WTC11 (cell line): ENCODE data around the gene PTPRU. TPM values are rescaled to one million over a fixed set of nuclear protein-coding genes. Genes with fewer than 3 reads are reported as not detected.

Experiments
- ATAC-seq: fragments of 200-7000 bp; cut with Tn5 transposase; 2 replicates; pipeline ENCODE4 v1.10.0; 2021; ENCODE audit warnings: mild to moderate bottlenecking, moderate library complexity
- CTCF ChIA-PET: fragments of 300-600 bp; sonication (Branson Sonifier 250); formaldehyde crosslinking; loops from one replicate; lab custom pipeline; 2021; ENCODE audit warnings: antibody characterized with exemption; lab: Charles Lee
- POLR2A ChIA-PET: fragments of 350-600 bp; sonication (Branson Sonifier 250); formaldehyde crosslinking; loops from one replicate; lab custom pipeline; 2021; ENCODE audit warnings: antibody characterized with exemption; lab: Charles Lee
- DNase-seq: peaks from one replicate; pipeline ENCODE4 v3.0.0; 2021; ENCODE audit warnings: low spot score
- H3K27ac Mint-ChIP-seq: 2 replicates; pipeline ENCODE4 v1.8.0; 2021; ENCODE audit warnings: mixed read lengths
- H3K27me3 Mint-ChIP-seq: 2 replicates; pipeline ENCODE4 v1.8.0; 2021; ENCODE audit warnings: low read depth, mild to moderate bottlenecking, moderate library complexity, mixed read lengths
- H3K36me3 Mint-ChIP-seq: 2 replicates; pipeline ENCODE4 v1.8.0; 2021; ENCODE audit warnings: mixed read lengths
- H3K4me1 Mint-ChIP-seq: 2 replicates; pipeline ENCODE4 v1.8.0; 2022; ENCODE audit warnings: mixed read lengths
- H3K4me3 Mint-ChIP-seq: 2 replicates; pipeline ENCODE4 v1.8.0; 2021; ENCODE audit warnings: mild to moderate bottlenecking, moderate library complexity, mixed read lengths
- H3K9me3 Mint-ChIP-seq: 2 replicates; pipeline ENCODE4 v1.8.0; 2021; ENCODE audit warnings: mixed read lengths
- ARID4B ChIP-seq: sonication (generic); formaldehyde crosslinking; IDR thresholded peaks from 2 replicates; pipeline ENCODE4 v1.8.0; 2023; ENCODE audit warnings: missing genetic modification reagents, mild to moderate bottlenecking, borderline replicate concordance
- CBFB ChIP-seq: sonication (generic); formaldehyde crosslinking; IDR thresholded peaks from 2 replicates; pipeline ENCODE4 v1.8.1; 2022; ENCODE audit warnings: mild to moderate bottlenecking, low read depth, missing genetic modification reagents
- ESRRA ChIP-seq: sonication (generic); formaldehyde crosslinking; IDR thresholded peaks from 2 replicates; pipeline ENCODE4 v1.8.1; 2022; ENCODE audit warnings: mild to moderate bottlenecking, missing genetic modification reagents, borderline replicate concordance
- FOXP1 ChIP-seq: sonication (generic); formaldehyde crosslinking; IDR thresholded peaks from 2 replicates; pipeline ENCODE4 v1.8.0; 2022; ENCODE audit warnings: missing genetic modification reagents, mild to moderate bottlenecking, moderate library complexity, borderline replicate concordance
- NFE2L1 ChIP-seq: sonication (generic); formaldehyde crosslinking; IDR thresholded peaks from 2 replicates; pipeline ENCODE4 v1.8.1; 2023; ENCODE audit warnings: missing genetic modification reagents
- NFYB ChIP-seq: sonication (generic); formaldehyde crosslinking; conservative IDR thresholded peaks from 2 replicates; pipeline ENCODE4 v1.8.0; 2022; ENCODE audit warnings: low read depth, missing genetic modification reagents
- OVOL2 ChIP-seq: fragments of 250-450 bp; sonication (Bioruptor Pico); IDR thresholded peaks from 2 replicates; pipeline ENCODE4 v1.9.0; 2021; ENCODE audit warnings: mild to moderate bottlenecking, borderline replicate concordance
- RORB ChIP-seq: fragments of 250-450 bp; sonication (Bioruptor Pico); IDR thresholded peaks from 2 replicates; pipeline ENCODE4 v1.9.0; 2021; ENCODE audit warnings: mild to moderate bottlenecking
- SOX15 ChIP-seq: fragments of 250-450 bp; sonication (Bioruptor Pico); IDR thresholded peaks from 2 replicates; pipeline ENCODE4 v1.9.0; 2021; ENCODE audit warnings: mild to moderate bottlenecking
- TP53 ChIP-seq: sonication (generic); formaldehyde crosslinking; IDR thresholded peaks from 2 replicates; pipeline ENCODE4 v1.8.1; 2023; ENCODE audit warnings: mild to moderate bottlenecking, missing genetic modification reagents
- USF1 ChIP-seq: sonication (generic); formaldehyde crosslinking; IDR thresholded peaks from 2 replicates; pipeline ENCODE4 v1.8.0; 2022; ENCODE audit warnings: mild to moderate bottlenecking, missing genetic modification reagents
- ZNF416 ChIP-seq: fragments of 250-450 bp; sonication (Bioruptor Pico); IDR thresholded peaks from 2 replicates; pipeline ENCODE4 v1.9.0; 2021; ENCODE audit warnings: mild to moderate bottlenecking, inconsistent platforms
- ZNF423 ChIP-seq: fragments of 250-450 bp; sonication (Bioruptor Pico); IDR thresholded peaks from 2 replicates; pipeline ENCODE4 v2.1.2; 2022; ENCODE audit warnings: mild to moderate bottlenecking, moderate library complexity
- total RNA-seq: library from RNA; stranded (reverse); gene quantifications from 3 replicates; pipeline ENCODE4 v1.2.3, GENCODE V29; 2021
- TF ChIP-seq, protein P1 (sequence below): sonication (generic); formaldehyde crosslinking; IDR thresholded peaks from 2 replicates; pipeline ENCODE4 v1.8.1; 2023; ENCODE audit warnings: mild to moderate bottlenecking, missing genetic modification reagents, moderate library complexity
- TF ChIP-seq, protein P2 (sequence below): sonication (generic); formaldehyde crosslinking; IDR thresholded peaks from 2 replicates; pipeline ENCODE4 v1.8.1; 2023; ENCODE audit warnings: mild to moderate bottlenecking, missing genetic modification reagents
- TF ChIP-seq, protein P3 (sequence below): sonication (generic); formaldehyde crosslinking; IDR thresholded peaks from 2 replicates; pipeline ENCODE4 v1.8.1; 2022; ENCODE audit warnings: mild to moderate bottlenecking, missing genetic modification reagents, moderate library complexity, borderline replicate concordance
- TF ChIP-seq, protein P4 (sequence below): sonication (generic); formaldehyde crosslinking; conservative IDR thresholded peaks from 2 replicates; pipeline ENCODE4 v1.8.1; 2023; ENCODE audit warnings: mild to moderate bottlenecking, low read depth, missing genetic modification reagents, moderate library complexity
- TF ChIP-seq, protein P5 (sequence below): sonication (generic); formaldehyde crosslinking; IDR thresholded peaks from 2 replicates; pipeline ENCODE4 v1.8.0; 2023; ENCODE audit warnings: missing genetic modification reagents

PTPRU gene
- total RNA-seq, 1 experiment from 2014 or later = 75.4 TPM

DNA sequence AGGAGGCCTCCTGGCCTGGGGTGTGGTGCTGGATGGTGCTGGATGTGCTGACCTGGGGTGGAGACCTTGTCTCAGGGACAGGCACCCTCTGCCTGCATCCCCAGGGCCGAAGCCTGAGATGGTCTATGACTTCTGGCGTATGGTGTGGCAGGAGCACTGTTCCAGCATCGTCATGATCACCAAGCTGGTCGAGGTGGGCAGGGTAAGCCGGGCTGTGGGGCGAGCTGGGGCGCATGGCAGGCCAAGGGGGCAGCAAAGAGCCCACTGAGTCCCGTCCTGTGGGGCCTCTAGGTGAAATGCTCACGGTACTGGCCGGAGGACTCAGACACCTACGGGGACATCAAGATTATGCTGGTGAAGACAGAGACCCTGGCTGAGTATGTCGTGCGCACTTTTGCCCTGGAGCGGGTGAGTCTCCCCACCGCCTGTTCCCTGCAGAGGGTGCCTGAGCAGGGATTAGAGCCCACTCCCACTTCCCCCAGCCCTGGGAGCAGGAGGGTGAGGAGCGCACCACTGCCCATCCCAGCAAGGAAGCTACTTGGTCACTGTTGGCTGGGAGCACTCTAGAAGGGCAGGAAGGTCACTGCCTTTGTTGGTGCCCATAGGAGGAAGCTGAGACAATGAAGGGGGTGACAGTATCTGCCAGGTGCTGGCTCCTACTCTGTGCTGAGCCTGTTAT, 75.2 kb downstream of the PTPRU start:
- Mint-ChIP-seq H3K9me3 (no peaks in the 10 kb centered on the region), H3K27ac (no peak overlapping the region), H3K27me3 (no peaks in the 10 kb centered on the region; the same call in 1 of the 2 replicates), H3K4me3 (no peak overlapping the region), H3K4me1 (peaks cover 9% of the 10 kb centered on the region), H3K36me3 (peaks cover 7% of the 10 kb centered on the region)
- ChIA-PET CTCF (interaction anchor here (0.9 to 3.3 kb wide), 2 partner anchors 13 to 71 kb away, joined by 3 to 16 read pairs; no protein-coding TSS in a partner anchor), POLR2A (no interaction called here)
- DNase-seq = no peak
- ATAC-seq = no peak
- TF ChIP-seq FOXP1 (CRISPR knock-in tag) (no peak), NFE2L1 (CRISPR knock-in tag) (no peak), ZNF423 (CRISPR knock-in tag) (no peak), USF1 (no peak), ARID4B (CRISPR knock-in tag) (no peak), NFYB (CRISPR knock-in tag) (no peak), ESRRA (CRISPR knock-in tag) (no peak), CBFB (CRISPR knock-in tag) (no peak), OVOL2 (CRISPR knock-in tag) (no peak), SOX15 (CRISPR knock-in tag) (no peak), ZNF416 (no peak), TP53 (no peak), RORB (CRISPR knock-in tag) (no peak)
- TF ChIP-seq, protein P1, sequence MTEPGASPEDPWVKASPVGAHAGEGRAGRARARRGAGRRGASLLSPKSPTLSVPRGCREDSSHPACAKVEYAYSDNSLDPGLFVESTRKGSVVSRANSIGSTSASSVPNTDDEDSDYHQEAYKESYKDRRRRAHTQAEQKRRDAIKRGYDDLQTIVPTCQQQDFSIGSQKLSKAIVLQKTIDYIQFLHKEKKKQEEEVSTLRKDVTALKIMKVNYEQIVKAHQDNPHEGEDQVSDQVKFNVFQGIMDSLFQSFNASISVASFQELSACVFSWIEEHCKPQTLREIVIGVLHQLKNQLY (CRISPR knock-in tag) = no peak
- TF ChIP-seq, protein P2, sequence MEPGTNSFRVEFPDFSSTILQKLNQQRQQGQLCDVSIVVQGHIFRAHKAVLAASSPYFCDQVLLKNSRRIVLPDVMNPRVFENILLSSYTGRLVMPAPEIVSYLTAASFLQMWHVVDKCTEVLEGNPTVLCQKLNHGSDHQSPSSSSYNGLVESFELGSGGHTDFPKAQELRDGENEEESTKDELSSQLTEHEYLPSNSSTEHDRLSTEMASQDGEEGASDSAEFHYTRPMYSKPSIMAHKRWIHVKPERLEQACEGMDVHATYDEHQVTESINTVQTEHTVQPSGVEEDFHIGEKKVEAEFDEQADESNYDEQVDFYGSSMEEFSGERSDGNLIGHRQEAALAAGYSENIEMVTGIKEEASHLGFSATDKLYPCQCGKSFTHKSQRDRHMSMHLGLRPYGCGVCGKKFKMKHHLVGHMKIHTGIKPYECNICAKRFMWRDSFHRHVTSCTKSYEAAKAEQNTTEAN (CRISPR knock-in tag) = no peak
- TF ChIP-seq, protein P3, sequence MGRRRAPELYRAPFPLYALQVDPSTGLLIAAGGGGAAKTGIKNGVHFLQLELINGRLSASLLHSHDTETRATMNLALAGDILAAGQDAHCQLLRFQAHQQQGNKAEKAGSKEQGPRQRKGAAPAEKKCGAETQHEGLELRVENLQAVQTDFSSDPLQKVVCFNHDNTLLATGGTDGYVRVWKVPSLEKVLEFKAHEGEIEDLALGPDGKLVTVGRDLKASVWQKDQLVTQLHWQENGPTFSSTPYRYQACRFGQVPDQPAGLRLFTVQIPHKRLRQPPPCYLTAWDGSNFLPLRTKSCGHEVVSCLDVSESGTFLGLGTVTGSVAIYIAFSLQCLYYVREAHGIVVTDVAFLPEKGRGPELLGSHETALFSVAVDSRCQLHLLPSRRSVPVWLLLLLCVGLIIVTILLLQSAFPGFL (CRISPR knock-in tag) = no peak
- TF ChIP-seq, protein P4, sequence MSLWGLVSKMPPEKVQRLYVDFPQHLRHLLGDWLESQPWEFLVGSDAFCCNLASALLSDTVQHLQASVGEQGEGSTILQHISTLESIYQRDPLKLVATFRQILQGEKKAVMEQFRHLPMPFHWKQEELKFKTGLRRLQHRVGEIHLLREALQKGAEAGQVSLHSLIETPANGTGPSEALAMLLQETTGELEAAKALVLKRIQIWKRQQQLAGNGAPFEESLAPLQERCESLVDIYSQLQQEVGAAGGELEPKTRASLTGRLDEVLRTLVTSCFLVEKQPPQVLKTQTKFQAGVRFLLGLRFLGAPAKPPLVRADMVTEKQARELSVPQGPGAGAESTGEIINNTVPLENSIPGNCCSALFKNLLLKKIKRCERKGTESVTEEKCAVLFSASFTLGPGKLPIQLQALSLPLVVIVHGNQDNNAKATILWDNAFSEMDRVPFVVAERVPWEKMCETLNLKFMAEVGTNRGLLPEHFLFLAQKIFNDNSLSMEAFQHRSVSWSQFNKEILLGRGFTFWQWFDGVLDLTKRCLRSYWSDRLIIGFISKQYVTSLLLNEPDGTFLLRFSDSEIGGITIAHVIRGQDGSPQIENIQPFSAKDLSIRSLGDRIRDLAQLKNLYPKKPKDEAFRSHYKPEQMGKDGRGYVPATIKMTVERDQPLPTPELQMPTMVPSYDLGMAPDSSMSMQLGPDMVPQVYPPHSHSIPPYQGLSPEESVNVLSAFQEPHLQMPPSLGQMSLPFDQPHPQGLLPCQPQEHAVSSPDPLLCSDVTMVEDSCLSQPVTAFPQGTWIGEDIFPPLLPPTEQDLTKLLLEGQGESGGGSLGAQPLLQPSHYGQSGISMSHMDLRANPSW (CRISPR knock-in tag) = no peak
- TF ChIP-seq, protein P5, sequence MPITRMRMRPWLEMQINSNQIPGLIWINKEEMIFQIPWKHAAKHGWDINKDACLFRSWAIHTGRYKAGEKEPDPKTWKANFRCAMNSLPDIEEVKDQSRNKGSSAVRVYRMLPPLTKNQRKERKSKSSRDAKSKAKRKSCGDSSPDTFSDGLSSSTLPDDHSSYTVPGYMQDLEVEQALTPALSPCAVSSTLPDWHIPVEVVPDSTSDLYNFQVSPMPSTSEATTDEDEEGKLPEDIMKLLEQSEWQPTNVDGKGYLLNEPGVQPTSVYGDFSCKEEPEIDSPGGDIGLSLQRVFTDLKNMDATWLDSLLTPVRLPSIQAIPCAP (CRISPR knock-in tag) = no peak
